Fibroblast of skin of right biceps (primary cell): ENCODE results near the gene MSL2.
"Not testable (repeated sequence)": the region's sequence is repeated elsewhere in the genome, so short reads cannot be mapped to it uniquely, and the experiment has no call there.

ENCODE experiments used
- DNase-seq: peaks from one replicate; pipeline ENCODE4 v3.0.0-alpha.2; 2013

The MSL2 gene

GRCh38 chr3:136142592-136142991 lies 53.5 kb downstream of the MSL2 start:
- peak; percentile 95 for DNase-seq

- DNase-seq: peak; percentile 46
Observed at GRCh38 chr3:136141891-136142290, 54.2 kb downstream of the MSL2 start.

- DNase-seq: peak; percentile 53
Observed at GRCh38 chr3:136141291-136141785, 54.8 kb downstream of the MSL2 start.

- no peak for DNase-seq
Observed at GRCh38 chr3:136136454-136136853, 59.7 kb downstream of the MSL2 start.

GRCh38 chr3:136135039-136135802 lies 60.9 kb downstream of the MSL2 start:
- no peak for DNase-seq

GRCh38 chr3:136134091-136134490 lies 62.0 kb downstream of the MSL2 start:
- DNase-seq: no peak

- DNase-seq: not testable (repeated sequence)
Observed at GRCh38 chr3:136131647-136132046, 64.5 kb downstream of the MSL2 start.

GRCh38 chr3:136122006-136122405 lies 74.1 kb downstream of the MSL2 start:
- DNase-seq: peak; percentile 7

GRCh38 chr3:136120373-136121348 lies 75.5 kb downstream of the MSL2 start:
- DNase-seq: peak; percentile 81

- DNase-seq: not testable (repeated sequence)
Observed at GRCh38 chr3:136119783-136120182, 76.4 kb downstream of the MSL2 start.

- not testable (repeated sequence) for DNase-seq
Observed at GRCh38 chr3:136119332-136119731, 76.8 kb downstream of the MSL2 start.

GRCh38 chr3:136114421-136114820 lies 81.7 kb downstream of the MSL2 start:
- no peak for DNase-seq

- DNase-seq: no peak
Observed at GRCh38 chr3:136110481-136110880, 85.7 kb downstream of the MSL2 start.

GRCh38 chr3:136109499-136109898 lies 86.6 kb downstream of the MSL2 start:
- DNase-seq: no peak

- no peak for DNase-seq
Observed at GRCh38 chr3:136106101-136106500, 90.0 kb downstream of the MSL2 start.

- no peak for DNase-seq
Observed at GRCh38 chr3:136105044-136105443, 91.1 kb downstream of the MSL2 start.
